Dedifferentiated amniotic fluid mesenchymal stem cell (primary cell): ENCODE measurements around the gene LRRN4.

Experiments
- DNase-seq: peaks from one replicate; pipeline ENCODE4 v3.0.0-alpha.2; 2016; ENCODE audit errors: extremely low spot score

The LRRN4 gene

DNA sequence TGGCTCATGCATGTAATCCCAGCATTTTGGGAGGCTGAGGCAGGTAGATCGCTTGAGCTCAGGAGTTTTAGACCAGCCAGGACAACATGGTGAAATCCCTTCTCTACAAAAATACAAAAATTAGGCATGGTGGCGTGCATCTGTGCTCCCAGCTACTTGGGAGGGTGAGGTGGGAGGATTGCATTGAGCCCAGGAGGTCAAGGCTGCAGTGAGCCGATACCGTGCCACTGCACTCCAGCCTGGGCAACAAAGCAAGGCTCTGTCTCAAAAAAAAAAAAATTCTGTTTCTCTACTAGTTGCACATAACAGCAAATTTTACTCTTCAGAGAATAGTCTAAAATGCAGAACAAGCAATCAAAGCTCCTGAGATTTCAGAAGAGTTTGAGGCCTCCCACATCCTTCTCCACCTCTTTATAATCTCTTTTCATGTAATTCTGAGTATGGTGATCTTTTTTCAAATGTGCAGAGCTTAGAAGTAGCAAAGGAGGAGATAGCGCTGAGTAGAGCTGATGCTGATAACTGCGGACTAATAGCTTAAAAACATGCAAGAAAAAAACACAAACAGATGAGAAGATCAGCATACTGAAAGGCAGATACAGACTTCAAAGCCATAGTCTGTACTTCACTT lies 23.3 kb downstream of the LRRN4 start:
- no peak for DNase-seq

DNA sequence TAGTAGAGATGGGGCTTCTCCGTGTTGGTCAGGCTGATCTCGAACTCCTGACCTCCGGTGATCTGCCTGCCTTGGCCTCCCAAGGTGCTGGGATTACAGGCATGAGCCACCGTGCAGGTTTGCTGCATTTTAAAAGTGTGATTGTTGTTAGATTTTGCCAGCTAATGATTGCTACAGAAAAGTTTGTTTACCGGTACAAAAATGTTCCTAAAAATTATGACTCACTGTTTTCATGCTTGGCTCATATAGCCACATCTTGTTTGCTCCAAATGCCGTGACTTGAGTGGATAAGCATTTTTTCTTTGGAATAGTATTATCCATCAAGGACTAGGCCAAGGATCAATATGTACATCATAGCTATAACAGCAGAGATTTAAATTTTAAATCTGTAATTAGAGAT lies 24.3 kb downstream of the LRRN4 start:
- no peak for DNase-seq

DNA sequence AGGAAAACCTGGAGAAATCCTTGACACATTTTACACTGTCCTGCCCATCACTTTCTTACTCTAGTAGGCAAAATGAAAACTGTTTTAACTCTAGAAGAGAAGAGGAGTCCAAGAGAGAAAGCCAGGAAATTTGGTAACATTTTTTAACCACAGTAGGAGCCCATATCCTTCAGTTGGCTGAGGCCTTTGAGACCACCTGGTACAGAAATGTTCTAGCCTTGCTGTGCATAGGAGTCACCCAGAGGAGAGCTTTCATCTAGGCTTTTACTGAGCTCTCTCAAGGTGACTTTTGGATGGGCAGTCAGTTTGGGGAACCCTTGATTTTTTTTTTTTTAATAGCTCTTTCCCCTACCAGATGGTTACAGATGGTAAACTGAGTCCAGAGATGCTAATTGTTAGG lies 25.0 kb downstream of the LRRN4 start:
- DNase-seq = no peak

DNA sequence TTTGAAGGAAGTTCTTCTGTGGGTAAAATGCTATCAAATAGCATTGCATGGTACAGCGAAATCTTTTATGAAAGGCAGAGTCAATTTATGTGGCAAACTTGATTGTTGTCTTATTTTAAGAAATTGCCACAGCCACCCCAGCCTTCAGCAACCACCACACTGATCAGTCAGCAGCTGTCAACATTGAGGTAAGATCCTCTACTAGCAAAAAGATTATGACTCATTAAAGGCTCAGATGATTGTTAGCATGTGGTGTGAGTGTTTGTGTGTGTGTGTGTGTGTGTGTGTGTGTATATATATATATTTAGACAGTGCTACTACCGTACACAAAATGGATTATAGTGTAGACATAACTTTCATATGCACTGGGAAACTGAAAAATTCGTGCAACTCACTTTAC lies 27.8 kb downstream of the LRRN4 start:
- no peak for DNase-seq

DNA sequence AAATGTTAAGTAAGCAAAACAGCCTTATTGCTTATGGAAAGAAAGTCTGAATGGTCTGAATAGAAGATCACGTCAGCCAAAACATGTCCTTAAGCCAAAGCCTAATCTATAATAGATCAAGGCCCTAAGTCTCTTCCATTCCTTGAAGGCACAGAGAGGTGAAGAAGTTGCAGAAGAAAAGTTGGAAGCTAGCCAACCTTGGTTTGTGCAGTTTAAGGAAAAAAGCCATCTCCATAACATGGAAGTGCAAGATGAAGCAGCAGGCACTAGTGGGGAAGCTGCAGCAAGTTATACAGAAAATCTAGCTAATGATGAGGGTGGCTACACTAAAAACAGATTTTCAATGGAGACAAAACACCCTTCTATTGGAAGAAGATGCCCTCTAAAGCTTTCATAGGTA lies 29.1 kb downstream of the LRRN4 start:
- DNase-seq = no peak

DNA sequence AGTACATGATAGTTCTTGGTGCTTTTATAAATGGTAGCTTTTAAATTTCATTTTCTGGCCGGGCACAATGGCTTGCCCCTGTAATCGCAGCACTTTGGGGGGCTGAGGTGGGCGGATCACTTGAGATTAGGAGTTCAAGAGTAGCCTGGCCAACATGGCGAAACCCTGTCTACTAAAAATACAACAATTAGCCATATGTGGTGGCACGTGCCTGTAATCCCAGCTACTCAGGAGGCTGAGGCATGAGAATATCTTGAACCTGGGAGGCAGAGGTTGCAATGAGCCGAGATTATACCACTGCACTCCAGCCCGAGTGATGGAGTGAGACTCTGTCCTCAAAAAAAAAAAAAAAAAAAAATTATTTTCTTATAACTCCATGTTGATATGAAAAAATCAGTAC lies 36.0 kb downstream of the LRRN4 start:
- no peak for DNase-seq

DNA sequence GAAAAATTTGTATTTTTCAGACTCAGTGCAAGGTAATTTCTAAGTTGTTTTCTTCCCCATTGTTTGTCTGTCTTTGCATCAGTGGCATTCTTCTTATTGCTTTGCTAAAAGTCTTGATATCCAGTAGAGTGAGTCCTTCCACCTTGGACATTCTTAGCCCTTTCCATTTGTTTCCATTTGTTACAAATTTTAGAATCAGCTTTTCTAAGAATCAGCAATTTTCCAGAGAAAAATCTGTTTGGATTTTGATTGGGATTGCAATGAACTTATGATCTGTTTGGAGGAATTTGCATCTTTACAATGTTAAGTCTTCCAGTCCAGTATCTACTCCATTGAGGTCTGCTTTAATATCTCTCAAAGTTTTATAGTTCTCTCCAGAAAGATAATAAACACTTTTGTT lies 36.4 kb downstream of the LRRN4 start:
- no peak for DNase-seq

DNA sequence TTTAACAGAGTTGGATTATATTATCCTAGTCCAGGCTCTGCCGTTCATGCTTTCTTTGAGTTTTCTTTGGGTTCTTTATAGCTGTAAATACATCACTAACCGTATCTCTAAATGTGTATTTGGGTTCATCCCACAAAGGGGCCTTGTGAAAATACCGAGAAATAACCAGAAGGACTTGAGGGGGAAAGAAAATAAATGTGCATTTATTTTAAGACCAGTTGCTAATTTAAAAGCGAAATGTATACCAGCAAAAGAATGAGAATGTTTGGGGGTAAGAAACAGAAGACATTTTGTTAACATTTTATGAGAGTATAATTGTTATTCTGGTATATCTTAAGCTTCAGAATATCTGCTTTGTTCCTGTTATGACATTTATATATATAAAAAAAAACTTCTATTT lies 38.9 kb downstream of the LRRN4 start:
- no peak for DNase-seq

DNA sequence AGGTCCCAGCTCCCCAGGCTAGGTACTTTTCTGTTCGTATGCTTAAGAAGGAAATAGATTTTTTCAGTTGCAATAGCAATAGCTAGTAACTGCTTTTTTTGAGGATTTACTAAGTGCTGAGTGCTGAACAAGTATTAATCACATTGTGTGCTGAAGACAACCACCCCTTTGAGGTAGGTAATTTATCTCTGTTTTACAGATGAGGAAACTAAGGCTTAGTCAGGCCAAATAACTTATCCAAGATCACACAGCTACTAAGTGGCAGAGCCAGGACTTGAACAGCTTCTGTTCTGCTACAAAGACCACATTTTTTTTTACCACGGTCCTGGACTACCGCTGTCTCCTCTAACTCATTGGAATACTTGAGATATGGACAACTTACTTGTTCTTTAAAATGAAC lies 39.8 kb downstream of the LRRN4 start:
- no peak for DNase-seq

DNA sequence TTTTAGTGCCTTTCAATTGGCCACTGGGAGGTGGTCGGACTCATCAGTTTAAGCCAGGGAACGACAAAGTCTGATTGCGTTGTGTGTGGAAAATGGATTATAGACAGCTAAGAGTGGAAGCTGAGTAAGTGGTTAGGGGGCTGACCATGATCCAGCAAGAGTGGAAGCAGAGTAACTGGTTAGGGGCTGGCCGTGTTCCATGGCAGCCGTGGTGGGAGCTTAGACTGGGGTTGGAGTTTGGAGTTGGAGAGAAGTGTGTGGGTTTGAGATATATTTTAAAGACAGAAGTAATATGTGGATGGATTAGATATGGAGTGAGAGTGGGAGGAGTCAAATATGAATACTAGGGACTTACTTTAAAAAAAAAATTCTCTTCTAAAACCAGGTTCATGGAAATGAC lies 41.7 kb downstream of the LRRN4 start:
- no peak for DNase-seq

DNA sequence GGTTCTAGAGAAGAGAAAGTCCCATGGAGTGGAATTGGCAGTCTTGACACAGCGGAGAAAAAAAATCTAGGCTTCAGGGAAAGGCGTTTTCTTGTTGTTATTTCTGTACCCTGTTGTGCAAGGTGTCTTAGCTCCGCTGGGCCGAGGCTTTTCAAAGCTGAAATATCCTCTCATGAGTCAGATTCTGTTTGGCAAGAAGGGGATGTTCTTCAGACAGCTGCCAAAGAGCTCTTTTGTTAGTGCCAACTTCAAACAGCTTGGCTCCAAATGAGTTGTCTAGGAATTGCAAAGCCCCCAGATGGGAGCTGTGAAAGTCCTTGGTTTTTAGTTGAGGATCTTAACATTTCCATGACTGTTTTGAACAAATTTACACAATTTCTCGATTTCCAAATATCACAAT lies 45.6 kb downstream of the LRRN4 start:
- peak; percentile 68 for DNase-seq

DNA sequence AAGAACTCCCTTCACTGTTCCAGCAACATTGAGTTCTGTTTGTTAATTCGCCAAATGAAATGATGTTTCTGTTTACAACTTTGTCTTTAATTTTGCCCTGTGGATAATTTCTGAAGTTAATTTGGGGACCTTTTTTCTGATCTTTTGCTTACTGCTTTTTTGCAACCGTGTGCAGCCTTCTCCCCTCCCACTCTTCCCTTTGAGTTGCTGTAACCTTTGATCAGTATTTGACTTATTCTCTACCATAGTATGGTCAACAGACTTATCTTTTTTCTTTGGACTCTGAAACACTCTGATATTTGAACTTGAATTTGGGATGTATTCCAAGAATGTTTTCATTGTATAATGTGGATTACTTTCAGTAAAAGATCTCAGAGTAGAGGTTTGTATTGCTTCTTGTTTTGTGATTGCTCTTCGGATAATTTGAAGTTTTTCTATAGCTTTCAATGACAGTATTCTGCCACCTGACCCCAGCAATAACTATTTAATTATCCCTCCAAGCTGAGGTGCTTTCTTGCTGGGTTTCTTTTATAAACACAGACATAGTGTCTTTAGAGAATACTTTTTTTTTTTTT lies 46.2 kb downstream of the LRRN4 start:
- DNase-seq = no peak

DNA sequence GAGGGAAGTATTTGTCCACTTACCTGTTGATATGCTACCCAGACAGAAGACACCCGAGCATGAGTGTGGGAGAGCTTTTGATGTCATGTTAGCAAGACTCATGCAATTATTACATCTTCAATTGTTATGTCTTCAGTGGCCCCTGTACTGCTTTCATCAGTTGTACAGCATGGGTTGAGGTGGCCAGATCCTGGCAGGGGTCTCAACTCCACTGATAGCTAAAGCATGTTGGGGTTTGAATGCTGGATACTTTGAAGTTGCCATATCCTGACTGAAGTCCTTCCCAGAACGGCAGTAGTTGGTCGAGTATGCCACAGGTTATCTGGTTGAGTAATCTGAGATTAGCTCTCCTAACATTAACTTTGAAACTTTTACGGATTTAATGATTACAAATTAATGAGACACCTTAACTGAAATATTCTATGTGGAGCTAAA lies 46.7 kb downstream of the LRRN4 start:
- DNase-seq = no peak

DNA sequence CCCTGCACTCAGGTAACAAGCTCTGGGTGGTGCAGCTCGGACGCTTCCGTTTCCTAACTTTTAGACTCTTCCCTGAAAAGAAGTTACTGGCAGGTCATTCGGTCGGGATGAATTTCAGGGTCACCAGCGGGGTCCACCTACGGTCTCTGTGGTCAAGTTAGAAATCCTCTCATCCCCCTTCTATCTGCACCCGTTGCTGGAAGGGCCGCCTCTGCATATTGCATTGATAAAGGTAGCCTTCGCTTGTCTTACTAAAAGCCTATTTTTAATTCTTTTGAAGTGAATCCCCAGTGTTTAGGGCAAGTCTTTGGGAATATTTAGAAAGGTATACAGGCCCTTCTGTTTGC lies 47.3 kb downstream of the LRRN4 start:
- DNase-seq = no peak

DNA sequence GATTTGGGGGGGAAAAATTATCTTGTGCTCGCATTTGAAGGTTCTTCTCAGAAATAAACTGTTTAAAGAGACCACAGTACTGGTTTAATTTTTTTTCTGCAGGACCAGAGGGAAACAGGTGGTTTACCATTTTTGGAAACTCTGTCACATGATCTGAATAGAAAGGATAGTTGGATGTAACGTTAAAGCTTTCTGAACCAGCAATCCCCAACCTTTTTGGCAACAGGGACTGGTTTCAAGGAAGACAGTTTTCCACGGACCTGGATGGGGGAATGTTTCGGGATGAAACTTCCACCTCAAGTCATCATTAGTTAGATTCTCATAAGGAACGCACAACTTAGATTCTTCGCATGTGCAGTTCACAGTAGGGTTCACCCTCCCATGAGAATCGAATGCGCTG lies 53.0 kb downstream of the LRRN4 start:
- DNase-seq = no peak

DNA sequence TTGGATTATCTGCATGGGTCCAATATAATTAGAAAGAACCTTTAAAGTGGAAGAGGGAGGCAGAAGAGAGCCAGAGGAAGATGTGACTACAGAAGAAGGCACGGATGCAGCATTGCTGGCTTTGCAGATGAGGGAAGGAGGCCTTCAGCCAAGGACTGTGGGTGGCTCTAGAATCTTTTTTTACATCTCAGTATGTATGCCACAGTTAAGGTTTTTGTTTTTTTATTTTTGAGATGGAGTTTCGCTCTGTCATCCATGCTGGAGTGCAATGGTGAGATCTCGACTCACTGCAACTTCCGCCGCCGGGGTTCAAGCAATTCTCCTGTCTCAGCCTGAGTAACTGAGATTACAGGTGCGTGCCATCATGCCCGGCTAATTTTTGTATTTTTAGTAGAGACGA lies 54.1 kb downstream of the LRRN4 start:
- DNase-seq = no peak

DNA sequence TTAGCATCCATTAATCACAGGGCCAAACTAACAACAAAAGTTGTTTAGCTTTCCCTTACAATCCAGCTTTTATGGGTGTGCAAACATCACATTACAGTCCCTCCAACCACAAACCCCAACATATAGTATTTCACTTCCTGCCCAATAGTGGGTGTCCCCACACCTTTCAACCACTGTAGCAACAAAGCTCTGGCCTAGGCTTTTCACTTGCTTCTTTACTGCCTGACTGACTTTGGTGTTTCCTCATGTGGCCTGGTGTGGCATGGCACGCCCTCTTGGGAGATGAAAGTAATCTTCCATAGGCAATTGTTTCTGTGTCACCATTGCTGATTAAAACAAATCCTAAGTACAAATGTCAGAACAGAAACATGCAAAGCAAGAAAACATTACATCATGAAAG lies 57.1 kb downstream of the LRRN4 start:
- no peak for DNase-seq

DNA sequence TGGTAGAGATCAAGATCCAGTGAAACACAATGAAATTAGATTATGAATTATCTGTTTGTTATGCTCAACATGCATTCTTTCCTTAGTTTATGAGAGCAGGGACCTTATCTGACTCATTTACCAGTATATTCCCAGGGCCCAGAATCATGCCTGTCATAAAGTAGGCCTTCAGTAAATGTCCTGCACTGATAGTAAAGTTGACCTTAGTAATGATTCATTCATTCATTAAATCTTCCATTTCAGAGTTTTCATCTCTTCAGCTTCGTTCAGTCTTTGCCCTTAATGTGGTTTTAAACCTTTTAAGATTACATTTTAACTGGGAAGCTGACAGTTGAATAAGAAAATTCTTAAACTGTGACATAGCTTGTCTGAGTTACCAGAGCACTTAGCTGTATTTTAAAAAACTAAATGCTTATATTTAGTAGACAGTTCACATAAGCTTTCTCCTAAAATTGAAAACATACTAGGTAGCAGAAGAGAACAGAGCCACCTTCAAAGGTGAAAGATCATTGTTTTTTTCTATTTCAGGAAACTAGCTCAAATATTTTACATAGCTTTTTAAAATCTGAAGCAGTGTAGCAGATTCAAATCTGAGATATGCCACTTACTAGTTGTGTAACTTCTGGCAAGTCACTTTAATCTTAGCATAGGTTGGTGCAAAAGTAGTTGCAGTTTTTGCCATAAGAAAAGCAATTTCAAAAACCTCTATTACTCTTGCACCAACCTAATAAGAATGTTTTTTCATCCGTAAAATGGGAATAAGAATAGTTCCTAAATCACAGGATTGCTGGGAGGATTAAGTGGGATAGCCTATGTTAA lies 62.0 kb downstream of the LRRN4 start:
- DNase-seq = no peak

DNA sequence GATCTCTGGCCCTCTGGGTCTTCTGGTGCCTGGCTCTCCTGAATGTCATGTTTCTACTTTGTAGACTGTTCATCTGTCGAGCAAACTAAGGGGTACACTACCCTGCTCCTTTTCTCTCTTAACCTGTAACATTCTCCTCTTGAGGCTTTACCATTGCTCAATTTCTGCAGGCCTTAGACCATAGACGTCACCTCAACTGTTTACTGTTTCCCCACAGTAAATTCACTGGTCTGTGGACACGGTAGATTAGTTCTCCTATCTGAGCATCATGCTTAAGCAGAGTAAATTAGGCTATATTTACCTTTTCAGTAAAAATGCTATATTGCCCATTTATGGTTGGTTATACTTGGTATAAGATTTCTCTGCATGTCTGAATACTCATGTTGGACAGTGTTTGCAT lies 62.9 kb downstream of the LRRN4 start:
- DNase-seq = no peak
